NCI-H187 treated with DMSO at 0.1 percent for 48 hours (cell line): ENCODE data around the gene SDK2.

Experiments used
- DNase-seq: peaks from one replicate; lab custom pipeline; 2025; lab: John Stamatoyannopoulos, UW

The SDK2 gene

DNA sequence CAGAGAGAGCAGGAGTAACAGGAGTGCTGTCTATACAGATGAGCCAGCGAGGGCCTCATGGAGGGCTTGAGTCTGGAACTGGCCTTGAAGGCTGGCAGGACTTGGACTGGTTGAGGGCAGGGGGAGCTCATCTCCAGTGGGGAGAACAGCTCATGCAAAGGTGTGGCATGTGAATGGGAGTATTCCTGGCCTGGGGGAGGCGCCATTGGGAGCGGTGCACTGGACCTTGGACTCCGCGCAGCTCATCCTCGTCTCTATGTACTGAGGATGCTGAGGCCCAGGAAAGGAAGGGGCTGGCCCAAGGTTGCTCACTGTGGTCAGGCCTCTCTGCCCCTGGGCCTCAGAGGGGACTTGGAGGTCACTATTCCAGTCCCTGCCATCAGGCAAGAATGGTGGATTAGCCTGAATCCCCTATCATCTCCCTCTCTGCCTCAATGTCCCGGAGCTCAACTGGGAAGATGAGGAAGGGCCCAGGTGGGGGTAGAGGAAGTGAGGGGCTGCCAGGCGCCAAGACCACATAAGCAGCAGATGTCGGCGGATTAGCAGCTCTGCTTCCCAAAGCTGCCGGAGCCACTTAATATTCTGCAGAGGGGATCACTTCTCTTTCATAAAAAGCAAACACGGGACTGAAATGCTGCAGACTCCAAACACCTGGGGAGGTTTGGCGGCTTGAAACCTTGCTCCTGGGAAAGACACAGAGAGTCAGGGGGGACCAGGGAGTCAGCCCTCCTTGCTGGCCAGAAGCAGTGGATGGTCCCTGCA is 88.9 kb downstream of the SDK2 start:
- DNase-seq, result no peak

DNA sequence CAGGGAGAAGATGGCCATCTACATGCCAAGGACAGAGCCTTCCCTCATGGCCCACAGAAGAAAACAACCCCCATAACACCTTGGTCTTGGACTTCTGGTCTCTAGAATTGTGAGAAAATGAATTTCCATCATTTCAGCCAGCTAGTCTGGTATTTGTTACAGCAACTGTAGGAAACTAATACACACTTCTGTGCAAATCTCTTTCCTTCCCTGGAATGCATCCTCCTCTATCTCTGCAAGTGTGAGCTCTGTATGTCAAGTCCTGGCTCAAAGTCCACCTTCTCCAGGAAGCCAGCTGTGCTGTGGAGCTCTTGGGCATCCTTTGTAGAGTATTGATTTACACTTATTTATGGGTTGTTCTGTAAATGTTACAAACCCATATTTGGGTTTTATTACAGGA is 89.7 kb downstream of the SDK2 start:
- DNase-seq, result no peak

GRCh38 chr17:73553311-73553710 is 90.9 kb downstream of the SDK2 start:
- DNase-seq, result no peak

- DNase-seq, result peak; percentile 14
Observed at GRCh38 chr17:73552300-73553048, 91.8 kb downstream of the SDK2 start.

GRCh38 chr17:73551759-73552158 is 92.5 kb downstream of the SDK2 start:
- peak; percentile 6 for DNase-seq

DNA sequence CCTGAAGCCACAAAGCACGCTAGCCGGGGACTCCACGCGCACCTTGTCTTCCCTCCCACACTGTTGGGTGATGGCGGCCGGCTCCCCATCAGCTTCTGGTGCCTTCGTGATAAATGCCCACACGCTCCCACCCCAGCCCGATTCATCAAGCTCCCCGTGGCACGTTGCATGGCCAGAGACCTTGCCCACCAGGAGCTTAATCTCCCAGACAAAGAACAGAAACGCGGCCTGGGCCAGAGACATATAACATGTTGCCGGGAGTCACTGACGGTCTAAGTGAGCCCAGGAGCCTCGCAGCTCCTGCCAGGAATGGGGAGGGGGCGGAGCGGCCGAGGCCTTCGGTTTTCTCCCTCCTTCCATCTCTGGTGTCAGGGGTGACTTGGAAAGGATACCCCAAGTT is 93.1 kb downstream of the SDK2 start:
- no peak for DNase-seq

- DNase-seq, result no peak
Observed at GRCh38 chr17:73550556-73550955, 93.7 kb downstream of the SDK2 start.

DNA sequence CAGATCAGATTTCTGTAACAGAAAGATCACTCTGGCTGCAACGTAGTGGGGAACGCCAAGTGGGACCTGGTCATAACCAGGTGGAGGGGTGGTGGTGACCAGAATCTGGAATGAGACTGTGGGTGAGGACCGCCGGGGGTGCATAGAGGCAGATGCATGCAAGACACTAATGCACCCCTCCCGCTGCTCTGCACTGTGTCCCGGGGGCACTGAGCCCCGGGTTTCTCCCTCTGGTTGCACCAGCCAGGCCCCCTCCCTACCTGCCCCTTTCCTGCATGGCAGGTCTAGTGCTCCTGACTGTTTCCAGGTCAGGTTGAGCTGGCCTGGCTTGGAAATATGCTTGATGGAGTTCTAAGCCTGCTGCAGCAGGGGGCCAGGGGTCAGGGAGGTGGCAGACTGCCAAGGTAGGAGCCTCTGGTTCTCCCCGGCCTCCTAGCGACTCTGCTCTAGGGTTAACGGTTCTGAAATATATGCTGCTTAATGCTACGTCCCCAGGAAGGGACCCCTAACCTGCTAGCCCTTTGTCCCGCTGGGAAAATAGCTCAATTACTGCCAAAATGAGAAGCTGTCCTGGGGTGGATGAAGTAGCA is 94.3 kb downstream of the SDK2 start:
- no peak for DNase-seq

DNA sequence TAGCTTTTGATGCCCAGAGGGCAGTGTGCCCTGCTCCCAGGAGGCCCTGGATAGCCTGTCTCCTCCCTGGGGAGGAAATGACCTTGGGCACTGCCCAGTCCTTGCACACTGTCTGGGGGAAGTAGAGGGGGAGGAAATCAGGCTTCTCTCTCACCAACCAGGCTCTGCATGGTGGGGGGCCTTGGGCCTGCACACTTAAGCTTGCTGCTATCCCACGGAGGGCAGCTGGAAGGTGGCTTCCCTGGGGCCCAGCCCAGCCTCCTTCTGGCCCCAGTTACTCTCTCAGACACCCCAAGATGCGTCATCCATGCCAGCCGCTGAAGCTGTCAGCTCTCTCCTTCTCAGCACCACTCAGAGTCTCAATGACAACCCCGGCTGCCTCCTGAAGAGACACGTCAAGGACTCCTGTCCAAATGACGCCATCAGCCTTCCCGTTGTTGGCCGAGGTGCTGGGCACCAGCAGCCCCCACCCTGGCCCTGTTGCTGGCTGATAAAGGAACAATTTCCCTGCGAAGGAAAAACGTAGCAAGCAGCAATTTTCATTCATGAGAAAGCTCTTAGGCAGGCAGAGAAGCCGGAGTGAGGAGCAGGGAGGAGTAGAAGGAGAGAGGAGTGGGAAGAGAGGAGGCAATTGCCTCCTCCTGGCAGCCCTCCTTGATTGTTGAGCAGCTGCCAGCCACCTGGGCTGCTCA is 95.5 kb downstream of the SDK2 start:
- DNase-seq, result no peak

DNA sequence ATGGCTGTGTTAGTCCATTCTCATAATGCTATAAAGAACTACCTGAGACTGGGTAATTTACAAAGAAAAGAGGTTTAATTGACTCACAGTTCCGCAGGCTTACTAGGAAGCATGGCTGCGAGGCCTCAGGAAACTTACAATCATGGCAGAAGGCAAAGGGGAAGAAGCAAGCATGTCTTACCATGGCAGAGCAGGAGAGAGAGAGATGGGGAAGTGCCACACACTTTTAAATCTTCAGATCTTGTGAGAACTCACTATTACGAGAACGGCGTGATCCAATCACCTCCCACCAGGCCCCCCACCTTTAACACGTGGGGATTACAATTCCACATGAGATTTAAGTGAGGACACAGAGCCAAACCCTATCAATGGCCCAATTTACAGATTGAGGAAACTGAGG is 96.5 kb downstream of the SDK2 start:
- no peak for DNase-seq

DNA sequence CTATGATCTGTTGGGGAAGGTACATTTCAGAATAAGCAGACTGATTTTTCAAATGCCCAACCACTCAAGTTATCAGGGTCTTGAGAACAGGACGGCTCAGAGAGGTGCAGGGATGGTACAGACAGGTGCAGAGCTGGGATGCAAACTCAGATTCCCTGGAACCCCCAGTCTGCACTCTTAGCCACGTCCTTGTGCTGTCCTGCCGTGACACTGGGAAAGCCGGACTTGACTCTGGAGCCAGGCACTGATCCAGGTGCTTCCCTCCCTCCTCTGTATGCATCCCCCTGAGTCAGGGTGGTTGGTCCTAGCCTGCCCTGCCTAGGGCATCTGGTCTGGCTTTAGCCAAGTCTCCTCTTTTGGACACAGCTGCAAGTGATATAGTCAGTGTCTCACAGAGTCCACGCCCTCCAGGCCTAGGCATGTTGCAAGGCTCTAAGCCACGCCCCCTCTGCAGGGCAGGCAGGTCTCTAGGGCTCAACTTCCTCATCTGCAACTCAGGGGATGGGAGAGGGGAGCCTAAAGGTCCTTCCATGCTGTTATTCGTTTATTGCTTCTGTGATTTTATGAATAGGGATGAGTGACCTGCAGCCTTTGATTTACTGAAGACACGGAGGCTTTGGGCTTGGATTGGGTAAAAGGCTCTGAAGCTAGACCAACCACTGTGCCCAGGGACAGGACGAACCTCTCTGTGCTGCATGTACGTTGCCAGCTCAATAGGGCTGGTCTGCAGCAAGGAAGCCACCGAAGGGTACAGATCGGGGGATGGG is 97.3 kb downstream of the SDK2 start:
- no peak for DNase-seq

DNA sequence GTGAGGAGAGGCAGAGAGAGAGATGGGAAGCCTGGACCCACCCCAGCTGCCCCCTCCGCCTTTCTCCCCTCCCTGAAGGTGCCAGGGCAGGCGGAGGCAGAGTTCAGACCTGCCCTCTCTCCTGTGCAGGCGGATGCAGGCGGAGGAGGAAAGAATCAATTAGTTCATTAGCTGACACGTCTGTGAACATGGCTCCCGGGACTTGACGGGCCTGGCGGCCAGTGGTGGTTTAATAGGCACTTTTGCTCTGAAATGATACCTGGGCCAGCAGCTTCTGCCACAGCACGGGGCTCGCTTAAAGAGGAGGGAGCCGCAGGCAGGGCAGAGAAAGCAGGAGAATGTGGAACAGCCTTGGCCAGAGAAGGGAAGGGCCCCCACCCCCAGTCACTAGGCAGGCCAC is 98.1 kb downstream of the SDK2 start:
- no peak for DNase-seq

GRCh38 chr17:73545109-73546032 is 98.9 kb downstream of the SDK2 start:
- DNase-seq, result no peak

DNA sequence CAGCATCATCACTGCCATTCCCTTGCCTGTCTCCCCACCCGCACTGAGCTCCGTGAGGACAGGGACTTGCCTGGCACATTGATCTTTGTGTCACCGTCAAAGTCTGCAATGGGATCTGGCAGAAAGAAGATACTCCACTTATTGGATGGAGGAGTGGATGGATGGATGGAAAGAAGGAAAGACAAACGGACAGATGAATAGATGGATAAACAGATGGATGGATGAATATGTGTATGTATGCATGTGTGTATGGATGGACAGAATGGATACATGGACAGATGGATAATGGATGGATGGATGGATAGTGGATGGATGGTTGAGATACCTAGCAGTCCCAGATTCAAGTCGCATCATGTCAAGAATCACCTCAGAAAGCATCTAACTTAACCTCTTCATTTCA is 99.9 kb downstream of the SDK2 start:
- DNase-seq, result no peak

DNA sequence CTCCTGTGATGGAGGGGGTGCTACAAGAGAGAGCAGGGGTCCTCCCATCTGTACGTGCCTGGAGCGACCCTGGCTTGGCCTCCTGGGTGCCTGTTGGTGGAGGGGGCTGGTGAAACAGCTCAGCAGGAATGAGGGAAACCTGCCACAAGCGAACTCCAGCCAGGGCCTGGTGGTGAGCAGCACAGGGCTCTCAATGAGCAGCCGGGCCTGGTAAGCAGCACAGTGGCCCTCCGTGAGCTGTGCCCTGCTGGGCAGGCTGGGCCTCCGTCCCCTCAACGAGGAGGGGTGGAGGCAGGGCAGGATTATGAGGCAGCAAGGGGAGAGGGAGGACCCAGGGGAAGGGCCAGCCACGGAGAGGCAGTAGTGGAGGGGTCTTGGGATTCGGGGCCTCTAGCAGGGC is 101.9 kb downstream of the SDK2 start:
- DNase-seq, result no peak

GRCh38 chr17:73541561-73541981 is 102.7 kb downstream of the SDK2 start:
- no peak for DNase-seq

DNA sequence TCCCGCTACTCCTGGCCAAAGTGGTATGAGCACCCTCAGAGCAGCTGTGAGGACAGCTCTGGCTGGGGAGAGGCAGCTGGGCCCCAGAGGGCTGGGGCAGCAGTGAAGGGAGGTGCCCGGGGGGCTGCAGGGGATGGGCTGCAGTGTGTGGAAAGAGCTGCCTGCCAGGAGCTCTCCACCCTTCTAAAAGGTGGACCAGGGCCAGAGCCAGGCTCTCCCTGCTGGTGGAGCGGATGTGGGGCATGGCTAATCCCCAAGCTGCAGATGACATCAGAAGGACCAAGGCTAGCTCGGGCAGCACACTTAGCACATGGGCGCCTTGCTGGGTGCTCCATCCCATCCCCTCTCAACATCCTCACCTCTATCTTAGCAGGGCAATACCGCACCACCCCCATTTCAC is 103.1 kb downstream of the SDK2 start:
- DNase-seq, result no peak

GRCh38 chr17:73539166-73539565 is 105.1 kb downstream of the SDK2 start:
- DNase-seq, result no peak

GRCh38 chr17:73538445-73538844 is 105.8 kb downstream of the SDK2 start:
- no peak for DNase-seq

GRCh38 chr17:73536700-73537605 is 107.3 kb downstream of the SDK2 start:
- no peak for DNase-seq
